IMR-90 (cell line): ENCODE data around the gene CASS4. TPM values are rescaled to one million over a fixed set of nuclear protein-coding genes. Genes with fewer than 3 reads are reported as not detected.

Experiments
- ATAC-seq: fragments of 200-7000 bp; cut with Tn5 transposase; 2 replicates; pipeline ENCODE4 v1.9.1; 2020; ENCODE audit warnings: low read depth, mild to moderate bottlenecking, moderate library complexity
- BruUV-seq: library from RNA; stranded (reverse); fragments of 400-500 nt; replicated peaks from 2 replicates; lab custom pipeline; 2021; lab: Mats Ljungman, UMichigan
- CTCF ChIA-PET: fragments of 300-600 bp; formaldehyde crosslinking; extraction: SDS; loops from one replicate; lab custom pipeline; 2021; ENCODE audit warnings: antibody characterized with exemption; lab: Yijun Ruan, JAX
- POLR2A ChIA-PET: fragments of 300-600 bp; sonication (Branson Sonifier 250); formaldehyde crosslinking; loops from one replicate; lab custom pipeline; 2022; ENCODE audit warnings: antibody characterized with exemption; ENCODE audit not compliant: unreplicated experiment; lab: Charles Lee
- DNase-seq: peaks from one replicate; pipeline ENCODE4 v3.0.0; 2013
- H2AFZ ChIP-seq: replicated peaks from 2 replicates; pipeline ENCODE3; 2013; ENCODE audit warnings: low read length, mild to moderate bottlenecking; ENCODE audit not compliant: poor library complexity
- H2AK5ac ChIP-seq: 2 replicates; pipeline ENCODE4 v1.6.1; 2013; ENCODE audit warnings: low read depth, low read length, inconsistent platforms
- H2AK9ac ChIP-seq: replicated peaks from 2 replicates; pipeline ENCODE3; 2013; ENCODE audit warnings: mild to moderate bottlenecking, low read depth, low read length, moderate library complexity; ENCODE audit not compliant: poor library complexity
- H2BK120ac ChIP-seq: 2 replicates; pipeline ENCODE4 v1.6.1; 2013; ENCODE audit warnings: low read depth, low read length, inconsistent platforms
- H2BK15ac ChIP-seq: 3 replicates; pipeline ENCODE4 v1.6.1; 2013; ENCODE audit warnings: low read depth, low read length, inconsistent platforms
- H2BK20ac ChIP-seq: 2 replicates; pipeline ENCODE4 v1.6.1; 2013; ENCODE audit warnings: low read depth, mild to moderate bottlenecking, inconsistent platforms, low read length, moderate library complexity
- H2BK5ac ChIP-seq: 2 replicates; pipeline ENCODE4 v1.6.1; 2013; ENCODE audit warnings: mild to moderate bottlenecking, low read depth, low read length, inconsistent platforms; ENCODE audit not compliant: poor library complexity, severe bottlenecking
- H3K14ac ChIP-seq: replicated peaks from 2 replicates; pipeline ENCODE4 v1.6.1; 2013; ENCODE audit warnings: low read depth, low read length, inconsistent platforms
- H3K18ac ChIP-seq: 2 replicates; pipeline ENCODE4 v1.6.1; 2013; ENCODE audit warnings: low read depth, low read length, control low read depth
- H3K23ac ChIP-seq: 2 replicates; pipeline ENCODE4 v1.6.1; 2013; ENCODE audit warnings: low read depth, low read length, inconsistent platforms
- H3K27ac ChIP-seq: 2 replicates; pipeline ENCODE4 v1.5.1; 2013; ENCODE audit warnings: mild to moderate bottlenecking, control low read depth, low read length; ENCODE audit not compliant: insufficient read depth
- H3K27me3 ChIP-seq: 2 replicates; pipeline ENCODE4 v1.6.1; 2013; ENCODE audit warnings: low read length; ENCODE audit not compliant: control insufficient read depth, insufficient read depth
- H3K36me3 ChIP-seq: 2 replicates; pipeline ENCODE4 v1.6.1; 2013; ENCODE audit warnings: low read length, mixed read lengths; ENCODE audit not compliant: control insufficient read depth, insufficient read depth
- H3K4ac ChIP-seq: 2 replicates; pipeline ENCODE4 v1.6.1; 2013; ENCODE audit warnings: low read depth, low read length, inconsistent platforms
- H3K4me1 ChIP-seq: 2 replicates; pipeline ENCODE4 v1.6.1; 2013; ENCODE audit warnings: low read length, mixed read lengths; ENCODE audit not compliant: control insufficient read depth, insufficient read depth
- H3K4me2 ChIP-seq: 2 replicates; pipeline ENCODE4 v1.6.1; 2013; ENCODE audit warnings: low read depth, mild to moderate bottlenecking, control low read depth, low read length, moderate library complexity
- H3K4me3 ChIP-seq: 2 replicates; pipeline ENCODE4 v1.5.1; 2013; ENCODE audit warnings: low read depth, mild to moderate bottlenecking, control low read depth, low read length, moderate library complexity; ENCODE audit not compliant: insufficient read depth
- H3K56ac ChIP-seq: 2 replicates; pipeline ENCODE4 v1.6.1; 2013; ENCODE audit warnings: low read length, inconsistent platforms; ENCODE audit not compliant: insufficient read depth; ENCODE audit errors: extremely low read depth
- H3K79me1 ChIP-seq, 2 experiments: 2 replicates each; pipeline ENCODE4 v1.6.1; 2013; ENCODE audit warnings: low read length in 2 of 2, inconsistent platforms in 1 of 2, low read depth in 1 of 2
- H3K9ac ChIP-seq: 2 replicates; pipeline ENCODE4 v1.6.1; 2013; ENCODE audit warnings: low read depth, low read length, control low read depth
- H3K9me1 ChIP-seq: 2 replicates; pipeline ENCODE4 v1.6.1; 2013; ENCODE audit warnings: low read length, inconsistent platforms; ENCODE audit not compliant: insufficient read depth
- H3K9me3 ChIP-seq: 2 replicates; pipeline ENCODE4 v1.6.1; 2013; ENCODE audit warnings: low read length; ENCODE audit not compliant: control insufficient read depth, insufficient read depth
- H4K20me1 ChIP-seq: 2 replicates; pipeline ENCODE4 v1.6.1; 2013; ENCODE audit warnings: low read length, inconsistent platforms; ENCODE audit not compliant: insufficient read depth
- H4K5ac ChIP-seq: 2 replicates; pipeline ENCODE4 v1.6.1; 2013; ENCODE audit warnings: mild to moderate bottlenecking, low read depth, low read length, control low read depth
- H4K8ac ChIP-seq, 2 experiments: 2 replicates each; pipeline ENCODE4 v1.6.1; 2013; ENCODE audit warnings: low read depth in 2 of 2, low read length in 2 of 2, control low read depth in 1 of 2, inconsistent platforms in 1 of 2
- H4K91ac ChIP-seq: 2 replicates; pipeline ENCODE4 v1.6.1; 2013; ENCODE audit warnings: low read depth, low read length, inconsistent platforms; ENCODE audit not compliant: insufficient read depth
- BHLHE40 ChIP-seq: fragments of 150-350 bp; IDR thresholded peaks from 2 replicates; pipeline ENCODE4 v1.6.1; 2016; ENCODE audit warnings: mild to moderate bottlenecking, low read depth, low read length
- CEBPB ChIP-seq: IDR thresholded peaks from 2 replicates; pipeline ENCODE4 v1.6.1; 2012; ENCODE audit warnings: low read depth, low read length, improper control_type of control experiment
- CHD1 ChIP-seq: IDR thresholded peaks from 2 replicates; pipeline ENCODE4 v1.6.1; 2012; ENCODE audit warnings: low read depth, low read length, improper control_type of control experiment
- FOS ChIP-seq: fragments of 150-350 bp; IDR thresholded peaks from 2 replicates; pipeline ENCODE4 v1.6.1; 2016; ENCODE audit warnings: low read depth, low read length
- MAFK ChIP-seq: IDR thresholded peaks from 2 replicates; pipeline ENCODE4 v1.6.1; 2012; ENCODE audit warnings: low read depth, low read length, improper control_type of control experiment
- MAZ ChIP-seq: IDR thresholded peaks from 2 replicates; pipeline ENCODE4 v1.6.1; 2012; ENCODE audit warnings: low read depth, mild to moderate bottlenecking, low read length, improper control_type of control experiment, moderate library complexity, borderline replicate concordance
- MXI1 ChIP-seq: IDR thresholded peaks from 2 replicates; pipeline ENCODE4 v1.6.1; 2012; ENCODE audit warnings: low read depth, mild to moderate bottlenecking, low read length, moderate library complexity, borderline replicate concordance
- NFE2L2 ChIP-seq: fragments of 150-350 bp; IDR thresholded peaks from 2 replicates; pipeline ENCODE4 v1.6.1; 2016; ENCODE audit warnings: low read depth, mild to moderate bottlenecking, low read length
- POLR2A ChIP-seq: IDR thresholded peaks from 2 replicates; pipeline ENCODE4 v1.6.1; 2012; ENCODE audit warnings: mild to moderate bottlenecking, low read depth, low read length
- RAD21 ChIP-seq: IDR thresholded peaks from 2 replicates; pipeline ENCODE4 v1.6.1; 2012; ENCODE audit warnings: low read length, improper control_type of control experiment
- RCOR1 ChIP-seq: IDR thresholded peaks from 2 replicates; pipeline ENCODE4 v1.6.1; 2012; ENCODE audit warnings: mild to moderate bottlenecking, low read length, improper control_type of control experiment; ENCODE audit not compliant: insufficient replicate concordance
- RFX5 ChIP-seq: IDR thresholded peaks from 2 replicates; pipeline ENCODE4 v1.8.0; 2012; ENCODE audit warnings: low read depth, mild to moderate bottlenecking, low read length, moderate library complexity
- SMC3 ChIP-seq: fragments of 150-350 bp; IDR thresholded peaks from 2 replicates; pipeline ENCODE4 v1.6.1; 2016; ENCODE audit warnings: low read depth, mild to moderate bottlenecking, antibody characterized with exemption, low read length, moderate library complexity
- WGBS, 2 experiments: methylation state at CpG; one replicate each; pipeline versions ENCODE4 v1.1.5 to v1.1.7; 2013; ENCODE audit warnings: missing lambda C conversion rate in 2 of 2; ENCODE audit not compliant: insufficient read length in 1 of 2; ENCODE audit errors: extremely low coverage in 2 of 2; 5-methylcytosine and 5-hydroxymethylcytosine counted together
- dilution Hi-C: fragments of 300-500 bp; cut with HindIII; formaldehyde crosslinking; loops from one replicate; pipeline ENCODE4 v1.14.3; 2018; ENCODE audit warnings: low sequenced_read_pairs; ENCODE audit not compliant: unreplicated experiment
- in situ Hi-C: fragments of 300-500 bp; cut with MboI; formaldehyde crosslinking; loops from 3 replicates; pipeline ENCODE4 v1.14.3; 2019; ENCODE audit warnings: low sequenced_read_pairs, inconsistent platforms, mixed read lengths
- intact Hi-C: fragments of 100-400 bp; cut with micrococcal nuclease; formaldehyde crosslinking; loops from 2 replicates; pipeline ENCODE4 v1.10.0; 2022
- polyA plus RNA-seq, 3 experiments: library from polyadenylated mRNA; depleted of rRNA; stranded (reverse); fragments of >200 nt; gene quantifications; 2 replicates each; pipeline ENCODE4 v1.2.3, GENCODE V29; 2012; ENCODE audit warnings: low replicate concordance in 1 of 3
- total RNA-seq: library from RNA; depleted of rRNA; stranded (reverse); fragments of >200 nt; gene quantifications from 2 replicates; pipeline ENCODE4 v1.2.3, GENCODE V29; 2012
- TF ChIP-seq, protein P1 (sequence below): fragments of 150-350 bp; IDR thresholded peaks from 2 replicates; pipeline ENCODE4 v1.6.1; 2017; ENCODE audit warnings: mild to moderate bottlenecking, antibody characterized with exemption, low read length, low read depth
- TF ChIP-seq, protein P2 (sequence below): fragments of 150-350 bp; IDR thresholded peaks from 2 replicates; pipeline ENCODE4 v1.6.1; 2016; ENCODE audit warnings: low read depth, mild to moderate bottlenecking, low read length, moderate library complexity, borderline replicate concordance
- TF ChIP-seq, protein P3 (sequence below): conservative IDR thresholded peaks from 2 replicates; pipeline ENCODE4 v1.5.1; 2012; ENCODE audit warnings: mild to moderate bottlenecking, low read depth, low read length, improper control_type of control experiment

The CASS4 gene
- total and polyA plus RNA-seq, 2 of the 4 experiments (the other 2 are of a cell fraction) = 25.8 to 26.5 TPM

DNA sequence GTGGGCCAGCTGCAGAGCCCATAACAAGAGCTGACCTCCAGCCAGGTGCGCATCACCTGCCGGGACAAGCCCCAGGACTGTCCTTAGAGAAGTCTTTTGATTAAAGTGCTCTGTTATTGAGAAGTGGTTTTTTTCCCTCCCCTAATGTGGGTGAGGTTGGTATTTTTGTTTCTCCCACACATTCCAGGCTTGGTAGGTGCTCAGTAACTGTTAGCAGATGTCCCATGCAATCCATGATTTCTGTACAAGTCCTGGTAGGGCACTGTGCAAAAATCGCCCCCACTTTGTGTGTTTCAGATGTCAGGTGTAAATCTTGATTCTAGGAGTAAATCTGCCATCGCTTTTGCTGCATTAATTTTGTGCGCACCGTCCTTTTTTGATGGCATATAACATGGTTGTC lies 48.6 kb upstream of the CASS4 start:
- CTCF ChIA-PET = no interaction called here
- WGBS, 2 experiments = 94% methylated on average over 4 of the region's 6 CpGs; no CpG with 5 or more reads in 1 of the 2 experiments
- dilution Hi-C loops = no loop called here

More for the DNA sequence above, 48.6 kb upstream of the CASS4 start:
- Histone ChIP-seq H2AK9ac (no peak overlapping the region), H3K4me3 (no peak overlapping the region), H3K9me3 (no peaks in the 10 kb centered on the region), H4K20me1 (peaks cover 4% of the 10 kb centered on the region; the same call in 1 of the 2 replicates), H3K79me1 (peaks cover 36 to 43% of the 10 kb centered on the region in 2 experiments), H4K5ac (no peak overlapping the region), H3K23ac (no peak overlapping the region), H2BK15ac (no peak overlapping the region), H3K4me2 (no peak overlapping the region), H2BK20ac (no peak overlapping the region), H4K91ac (no peak overlapping the region), H3K36me3 (peaks cover 16% of the 10 kb centered on the region), H2BK5ac (no peak overlapping the region), H3K56ac (no peak overlapping the region), H2AK5ac (no peak overlapping the region), H2BK120ac (no peak overlapping the region), H3K4ac (no peak overlapping the region), H3K9me1 (peaks cover 13% of the 10 kb centered on the region), H4K8ac (no peak overlapping the region), H3K27ac (no peak overlapping the region), H3K27me3 (no peaks in the 10 kb centered on the region), H3K18ac (no peak overlapping the region), H2AFZ (no peak overlapping the region), H3K14ac (no peak overlapping the region), H3K9ac (no peak overlapping the region), H3K4me1 (peaks cover 8% of the 10 kb centered on the region)
- ATAC-seq (no peak), DNase-seq (no peak)
- POLR2A ChIA-PET = no interaction called here
- in situ Hi-C loops = loop anchor here (25.0 kb wide), 1 partner anchor 424 kb away; no protein-coding TSS in a partner anchor
- no TSS peak for BruUV-seq
- TF ChIP-seq CEBPB = no peak
- TF ChIP-seq MXI1 = no peak
- no peak for TF ChIP-seq FOS
- no peak for TF ChIP-seq MAZ
- no peak for TF ChIP-seq MAFK
- TF ChIP-seq, protein P1, sequence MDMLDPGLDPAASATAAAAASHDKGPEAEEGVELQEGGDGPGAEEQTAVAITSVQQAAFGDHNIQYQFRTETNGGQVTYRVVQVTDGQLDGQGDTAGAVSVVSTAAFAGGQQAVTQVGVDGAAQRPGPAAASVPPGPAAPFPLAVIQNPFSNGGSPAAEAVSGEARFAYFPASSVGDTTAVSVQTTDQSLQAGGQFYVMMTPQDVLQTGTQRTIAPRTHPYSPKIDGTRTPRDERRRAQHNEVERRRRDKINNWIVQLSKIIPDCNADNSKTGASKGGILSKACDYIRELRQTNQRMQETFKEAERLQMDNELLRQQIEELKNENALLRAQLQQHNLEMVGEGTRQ = no peak
- TF ChIP-seq, protein P2, sequence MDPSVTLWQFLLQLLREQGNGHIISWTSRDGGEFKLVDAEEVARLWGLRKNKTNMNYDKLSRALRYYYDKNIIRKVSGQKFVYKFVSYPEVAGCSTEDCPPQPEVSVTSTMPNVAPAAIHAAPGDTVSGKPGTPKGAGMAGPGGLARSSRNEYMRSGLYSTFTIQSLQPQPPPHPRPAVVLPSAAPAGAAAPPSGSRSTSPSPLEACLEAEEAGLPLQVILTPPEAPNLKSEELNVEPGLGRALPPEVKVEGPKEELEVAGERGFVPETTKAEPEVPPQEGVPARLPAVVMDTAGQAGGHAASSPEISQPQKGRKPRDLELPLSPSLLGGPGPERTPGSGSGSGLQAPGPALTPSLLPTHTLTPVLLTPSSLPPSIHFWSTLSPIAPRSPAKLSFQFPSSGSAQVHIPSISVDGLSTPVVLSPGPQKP = no peak
- TF ChIP-seq CHD1 = no peak
- no peak for TF ChIP-seq RCOR1
- TF ChIP-seq SMC3 = no peak
- TF ChIP-seq RAD21 = no peak
- no peak for TF ChIP-seq POLR2A
- no peak for TF ChIP-seq RFX5
- TF ChIP-seq, protein P3, sequence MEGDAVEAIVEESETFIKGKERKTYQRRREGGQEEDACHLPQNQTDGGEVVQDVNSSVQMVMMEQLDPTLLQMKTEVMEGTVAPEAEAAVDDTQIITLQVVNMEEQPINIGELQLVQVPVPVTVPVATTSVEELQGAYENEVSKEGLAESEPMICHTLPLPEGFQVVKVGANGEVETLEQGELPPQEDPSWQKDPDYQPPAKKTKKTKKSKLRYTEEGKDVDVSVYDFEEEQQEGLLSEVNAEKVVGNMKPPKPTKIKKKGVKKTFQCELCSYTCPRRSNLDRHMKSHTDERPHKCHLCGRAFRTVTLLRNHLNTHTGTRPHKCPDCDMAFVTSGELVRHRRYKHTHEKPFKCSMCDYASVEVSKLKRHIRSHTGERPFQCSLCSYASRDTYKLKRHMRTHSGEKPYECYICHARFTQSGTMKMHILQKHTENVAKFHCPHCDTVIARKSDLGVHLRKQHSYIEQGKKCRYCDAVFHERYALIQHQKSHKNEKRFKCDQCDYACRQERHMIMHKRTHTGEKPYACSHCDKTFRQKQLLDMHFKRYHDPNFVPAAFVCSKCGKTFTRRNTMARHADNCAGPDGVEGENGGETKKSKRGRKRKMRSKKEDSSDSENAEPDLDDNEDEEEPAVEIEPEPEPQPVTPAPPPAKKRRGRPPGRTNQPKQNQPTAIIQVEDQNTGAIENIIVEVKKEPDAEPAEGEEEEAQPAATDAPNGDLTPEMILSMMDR = no peak
- no peak for TF ChIP-seq BHLHE40
- no peak for TF ChIP-seq NFE2L2
- intact Hi-C loops = no loop called here
